ENCODE data around the gene RNASE8.

The RNASE8 gene

GRCh38 chr14:21093018-21093417 lies 35.4 kb downstream of the RNASE8 start:
- H3K27ac ChIP-seq, result no peak overlapping the region
- TF ChIP-seq CTCF (conservative IDR thresholded peaks at IDR 0.05) (no peak), ZFX (IDR thresholded peaks at IDR 0.05) (no peak)

GRCh38 chr14:21093769-21094681 lies 36.4 kb downstream of the RNASE8 start:
- no peak overlapping the region for H3K27ac ChIP-seq
- no peak for TF ChIP-seq ZFX (IDR thresholded peaks at IDR 0.05)
- no peak for TF ChIP-seq CTCF (conservative IDR thresholded peaks at IDR 0.05)

- TF ChIP-seq ZFX (IDR thresholded peaks at IDR 0.05) (no peak), CTCF (conservative IDR thresholded peaks at IDR 0.05) (no peak)
- H3K27ac ChIP-seq, result no peak overlapping the region
These were observed 38.0 kb downstream of the RNASE8 start for GRCh38 chr14:21095430-21096205.

GRCh38 chr14:21096438-21096837 lies 38.8 kb downstream of the RNASE8 start:
- no peak for TF ChIP-seq CTCF (conservative IDR thresholded peaks at IDR 0.05)
- no peak for TF ChIP-seq ZFX (IDR thresholded peaks at IDR 0.05)
- no peak overlapping the region for H3K27ac ChIP-seq

- no peak for TF ChIP-seq ZFX (IDR thresholded peaks at IDR 0.05)
- no peak overlapping the region for H3K27ac ChIP-seq
These were observed 39.5 kb downstream of the RNASE8 start for GRCh38 chr14:21096978-21097635.

- TF ChIP-seq ZFX (IDR thresholded peaks at IDR 0.05) (no peak), CTCF (conservative IDR thresholded peaks at IDR 0.05) (no peak)
- no peak overlapping the region for H3K27ac ChIP-seq
These were observed 40.0 kb downstream of the RNASE8 start for GRCh38 chr14:21097636-21098075.

- peak within 1 kb of the TSS; percentile 72 for H3K27ac ChIP-seq
These were observed 40.7 kb downstream of the RNASE8 start, which contains the start of gene ZNF219 for GRCh38 chr14:21098076-21098891. ZNF219 (minus strand) TSS chr14:21098655; CDS start chr14:21093591, 5,064 bp downstream.

More at GRCh38 chr14:21098076-21098891, 40.7 kb downstream of the RNASE8 start, which contains the start of gene ZNF219:
- TF ChIP-seq ZFX (IDR thresholded peaks at IDR 0.05), result no peak

Measured in C4-2B (cell line).